H9 (cell line): ENCODE measurements around the gene CCDC180. TPM values are rescaled to one million over a fixed set of nuclear protein-coding genes. Genes with fewer than 3 reads are reported as not detected.

Experiments
- DNase-seq: peaks from one replicate; pipeline ENCODE4 v3.0.0-alpha.2; 2017
- H2AFZ ChIP-seq: one replicate; pipeline ENCODE4 v1.6.1; 2013; ENCODE audit warnings: mild to moderate bottlenecking, low read length, control low read depth, moderate library complexity
- H2AK5ac ChIP-seq: 2 replicates; pipeline ENCODE4 v1.6.1; 2013; ENCODE audit warnings: low read length, control low read depth, mixed read lengths; ENCODE audit not compliant: insufficient read length
- H2BK120ac ChIP-seq: one replicate; pipeline ENCODE4 v1.6.1; 2013; ENCODE audit warnings: low read depth, mild to moderate bottlenecking, low read length, control low read depth, inconsistent platforms; ENCODE audit not compliant: poor library complexity, severe bottlenecking
- H2BK12ac ChIP-seq: 2 replicates; pipeline ENCODE4 v1.6.1; 2013; ENCODE audit warnings: low read length, control low read depth, mixed read lengths, low read depth; ENCODE audit not compliant: insufficient read length
- H2BK15ac ChIP-seq: 2 replicates; pipeline ENCODE4 v1.6.1; 2013; ENCODE audit warnings: low read depth, low read length, control low read depth
- H2BK20ac ChIP-seq: one replicate; pipeline ENCODE4 v1.6.1; 2013; ENCODE audit warnings: low read depth, mild to moderate bottlenecking, low read length, control low read depth, inconsistent platforms; ENCODE audit not compliant: poor library complexity, severe bottlenecking
- H2BK5ac ChIP-seq: 2 replicates; pipeline ENCODE4 v1.6.1; 2013; ENCODE audit warnings: low read length, control low read depth, mixed read lengths; ENCODE audit not compliant: insufficient read length
- H3K14ac ChIP-seq: 2 replicates; pipeline ENCODE4 v1.6.1; 2013; ENCODE audit warnings: low read length, control low read depth; ENCODE audit not compliant: insufficient read depth
- H3K18ac ChIP-seq: 2 replicates; pipeline ENCODE4 v1.6.1; 2013; ENCODE audit warnings: low read depth, mild to moderate bottlenecking, mixed read lengths, low read length, control low read depth; ENCODE audit not compliant: insufficient read length
- H3K23ac ChIP-seq: 2 replicates; pipeline ENCODE4 v1.6.1; 2013; ENCODE audit warnings: low read length, control low read depth, mixed read lengths, low read depth; ENCODE audit not compliant: insufficient read length
- H3K23me2 ChIP-seq: 2 replicates; pipeline ENCODE4 v1.6.1; 2013; ENCODE audit warnings: low read depth, mild to moderate bottlenecking, mixed read lengths, low read length, control low read depth; ENCODE audit not compliant: insufficient read length, poor library complexity, severe bottlenecking
- H3K27ac ChIP-seq: 2 replicates; pipeline ENCODE4 v1.5.1; 2013; ENCODE audit warnings: low read length, control low read depth, mixed read lengths, low read depth; ENCODE audit not compliant: insufficient read length
- H3K27me3 ChIP-seq: 2 replicates; pipeline ENCODE4 v1.6.1; 2013; ENCODE audit warnings: low read length, control low read depth, inconsistent platforms; ENCODE audit not compliant: insufficient read depth
- H3K4ac ChIP-seq: 2 replicates; pipeline ENCODE4 v1.6.1; 2013; ENCODE audit warnings: low read depth, mild to moderate bottlenecking, control low read depth, inconsistent platforms, low read length, moderate library complexity
- H3K4me1 ChIP-seq: 2 replicates; pipeline ENCODE4 v1.6.1; 2013; ENCODE audit warnings: low read length, control low read depth, inconsistent platforms; ENCODE audit not compliant: insufficient read depth
- H3K4me2 ChIP-seq: 2 replicates; pipeline ENCODE4 v1.6.1; 2013; ENCODE audit warnings: low read length, control low read depth, mixed read lengths; ENCODE audit not compliant: insufficient read length, insufficient read depth
- H3K56ac ChIP-seq: 2 replicates; pipeline ENCODE4 v1.6.1; 2013; ENCODE audit warnings: low read depth, mild to moderate bottlenecking, mixed read lengths, low read length, control low read depth; ENCODE audit not compliant: insufficient read length
- H3K79me1 ChIP-seq: 2 replicates; pipeline ENCODE4 v1.6.1; 2013; ENCODE audit warnings: low read depth, mild to moderate bottlenecking, moderate library complexity, low read length, control low read depth, inconsistent platforms; ENCODE audit not compliant: insufficient read depth, poor library complexity, severe bottlenecking
- H3K79me2 ChIP-seq: 2 replicates; pipeline ENCODE4 v1.6.1; 2013; ENCODE audit warnings: low read length, control low read depth, inconsistent platforms; ENCODE audit not compliant: insufficient read depth
- H3K9ac ChIP-seq: 2 replicates; pipeline ENCODE4 v1.6.1; 2013; ENCODE audit warnings: low read length, control low read depth, mixed read lengths; ENCODE audit not compliant: insufficient read length; ENCODE audit errors: extremely low read depth
- H3K9me3 ChIP-seq: one replicate; pipeline ENCODE4 v1.6.1; 2013; ENCODE audit warnings: low read depth, low read length, inconsistent platforms; ENCODE audit not compliant: control insufficient read depth
- H3T11ph ChIP-seq: one replicate; pipeline ENCODE4 v1.6.1; 2013; ENCODE audit warnings: mild to moderate bottlenecking, low read length, control low read depth, inconsistent platforms
- H4K20me1 ChIP-seq: one replicate; pipeline ENCODE4 v1.6.1; 2013; ENCODE audit not compliant: control insufficient read depth, insufficient read length, insufficient read depth
- H4K5ac ChIP-seq: 2 replicates; pipeline ENCODE4 v1.6.1; 2013; ENCODE audit warnings: low read depth, mild to moderate bottlenecking, mixed read lengths, low read length, control low read depth; ENCODE audit not compliant: insufficient read length
- H4K8ac ChIP-seq: replicated peaks from 2 replicates; pipeline ENCODE4 v1.6.1; 2013; ENCODE audit warnings: low read length, control low read depth, mixed read lengths, low read depth; ENCODE audit not compliant: insufficient read length
- H4K91ac ChIP-seq: 2 replicates; pipeline ENCODE4 v1.6.1; 2013; ENCODE audit warnings: low read depth, mild to moderate bottlenecking, moderate library complexity, mixed read lengths, low read length, control low read depth; ENCODE audit not compliant: insufficient read length
- H3K27ac Mint-ChIP-seq, 3 experiments: 2 replicates in 2 of 3; 3 replicates in 1 of 3; pipeline ENCODE4 v1.8.0; 2020 to 2021; ENCODE audit warnings: mixed read lengths in 3 of 3, mild to moderate bottlenecking in 1 of 3, moderate library complexity in 1 of 3
- H3K27me3 Mint-ChIP-seq: 2 replicates; pipeline ENCODE4 v1.8.0; 2021; ENCODE audit warnings: low read depth, mild to moderate bottlenecking, moderate library complexity, mixed read lengths
- H3K36me3 Mint-ChIP-seq, 3 experiments: 2 replicates in 2 of 3; 3 replicates in 1 of 3; pipeline ENCODE4 v1.8.0; 2020 to 2021; ENCODE audit warnings: low read depth in 3 of 3, mixed read lengths in 3 of 3; ENCODE audit not compliant: insufficient read depth in 1 of 3
- H3K4me1 Mint-ChIP-seq, 2 experiments: 2 replicates each; pipeline ENCODE4 v1.8.0; 2020; ENCODE audit warnings: mixed read lengths in 2 of 2
- H3K4me3 Mint-ChIP-seq, 2 experiments: 2 replicates in 1 of 2; 3 replicates in 1 of 2; pipeline ENCODE4 v1.8.0; 2020 to 2021; ENCODE audit warnings: mild to moderate bottlenecking in 2 of 2, mixed read lengths in 2 of 2, moderate library complexity in 1 of 2
- H3K9me3 Mint-ChIP-seq, 2 experiments: 2 replicates in 1 of 2; 3 replicates in 1 of 2; pipeline ENCODE4 v1.8.0; 2020; ENCODE audit warnings: mild to moderate bottlenecking in 2 of 2, mixed read lengths in 2 of 2, moderate library complexity in 1 of 2
- WGBS: extraction: QIAGEN DNeasy Blood & Tissue Kit; methylation state at CpG from one replicate; pipeline ENCODE4 v1.1.7; 2013; ENCODE audit warnings: missing lambda C conversion rate, low lambda C conversion rate, mixed read lengths; ENCODE audit not compliant: insufficient read length; ENCODE audit errors: extremely low coverage; 5-methylcytosine and 5-hydroxymethylcytosine counted together
- total RNA-seq: library from RNA; stranded (reverse); gene quantifications from 2 replicates; pipeline ENCODE4 v1.2.1, GENCODE V29; 2021
- TF ChIP-seq, protein P1 (sequence below): fragments of 200-600 bp; sonication (generic); conservative IDR thresholded peaks from 3 replicates; pipeline ENCODE4 v1.8.0; 2021; ENCODE audit warnings: antibody characterized with exemption, mild to moderate bottlenecking

CCDC180 gene
- total RNA-seq, 1 experiment from 2014 or later: 5.9 TPM

- no peak overlapping the region; the same call in 1 of the 2 replicates for H3K14ac ChIP-seq
- TF ChIP-seq, protein P1, sequence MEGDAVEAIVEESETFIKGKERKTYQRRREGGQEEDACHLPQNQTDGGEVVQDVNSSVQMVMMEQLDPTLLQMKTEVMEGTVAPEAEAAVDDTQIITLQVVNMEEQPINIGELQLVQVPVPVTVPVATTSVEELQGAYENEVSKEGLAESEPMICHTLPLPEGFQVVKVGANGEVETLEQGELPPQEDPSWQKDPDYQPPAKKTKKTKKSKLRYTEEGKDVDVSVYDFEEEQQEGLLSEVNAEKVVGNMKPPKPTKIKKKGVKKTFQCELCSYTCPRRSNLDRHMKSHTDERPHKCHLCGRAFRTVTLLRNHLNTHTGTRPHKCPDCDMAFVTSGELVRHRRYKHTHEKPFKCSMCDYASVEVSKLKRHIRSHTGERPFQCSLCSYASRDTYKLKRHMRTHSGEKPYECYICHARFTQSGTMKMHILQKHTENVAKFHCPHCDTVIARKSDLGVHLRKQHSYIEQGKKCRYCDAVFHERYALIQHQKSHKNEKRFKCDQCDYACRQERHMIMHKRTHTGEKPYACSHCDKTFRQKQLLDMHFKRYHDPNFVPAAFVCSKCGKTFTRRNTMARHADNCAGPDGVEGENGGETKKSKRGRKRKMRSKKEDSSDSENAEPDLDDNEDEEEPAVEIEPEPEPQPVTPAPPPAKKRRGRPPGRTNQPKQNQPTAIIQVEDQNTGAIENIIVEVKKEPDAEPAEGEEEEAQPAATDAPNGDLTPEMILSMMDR: no peak
- H3K4me3 Mint-ChIP-seq: no peak overlapping the region
- no peak overlapping the region for H3K27ac ChIP-seq
- no peaks in the 10 kb centered on the region for H3K4me1 ChIP-seq
- no peak overlapping the region for H4K91ac ChIP-seq
- no peak overlapping the region for H4K8ac ChIP-seq
- no peak overlapping the region for H2BK20ac ChIP-seq
- peaks cover 0 to 2% of the 10 kb centered on the region in 2 experiments; a peak in 2 of 5 replicates for H3K9me3 Mint-ChIP-seq
- no peak overlapping the region for H2AK5ac ChIP-seq
- no peaks in the 10 kb centered on the region for H3K23me2 ChIP-seq
- no peak for DNase-seq
- H2BK12ac ChIP-seq: no peak overlapping the region
- H3K27me3 Mint-ChIP-seq: 0 out of 2 replicates have a peak, but pooled peaks cover 1% of the 10 kb centered on the region
- H3K4ac ChIP-seq: no peak overlapping the region
- H4K20me1 ChIP-seq: no peaks in the 10 kb centered on the region
- peaks cover 7 to 11% of the 10 kb centered on the region in 2 experiments for H3K4me1 Mint-ChIP-seq
- H3K56ac ChIP-seq: no peak overlapping the region
- H3K27me3 ChIP-seq: no peaks in the 10 kb centered on the region
- H2BK5ac ChIP-seq: no peak overlapping the region
- WGBS: no CpG with 5 or more reads among the region's 5 CpGs
- H2BK15ac ChIP-seq: no peak overlapping the region
- H2AFZ ChIP-seq: no peak overlapping the region
- H3K36me3 Mint-ChIP-seq: peaks cover 6 to 30% (median 15%) of the 10 kb centered on the region in 3 experiments; a peak in 6 of 7 replicates
- H2BK120ac ChIP-seq: no peak overlapping the region
- H3K79me1 ChIP-seq: no peaks in the 10 kb centered on the region
- no peak overlapping the region for H3K27ac Mint-ChIP-seq
- no peak overlapping the region for H3K23ac ChIP-seq
- no peaks in the 10 kb centered on the region for H3K9me3 ChIP-seq
- no peak overlapping the region for H3K4me2 ChIP-seq
- no peaks in the 10 kb centered on the region for H3K79me2 ChIP-seq
- no peak overlapping the region for H3K9ac ChIP-seq
- H4K5ac ChIP-seq: no peak overlapping the region
- no peak overlapping the region for H3K18ac ChIP-seq
- H3T11ph ChIP-seq: no peak overlapping the region
These were observed 1.8 kb downstream of the CCDC180 start for GRCh38 chr9:97309260-97309659.
